RWPE1 (cell line): ENCODE measurements around the gene DUSP9.

Source experiments
- CTCF ChIA-PET: fragments of 350-600 bp; sonication (Branson Sonifier 250); formaldehyde crosslinking; extraction: SDS; loops from one replicate; lab custom pipeline; 2021; lab: Yijun Ruan, JAX
- POLR2A ChIA-PET: fragments of 400-600 bp; formaldehyde crosslinking; extraction: SDS; loops from one replicate; lab custom pipeline; 2020; ENCODE audit warnings: antibody characterized with exemption; ENCODE audit not compliant: low non-redundant PET; lab: Yijun Ruan, JAX
- DNase-seq: peaks from one replicate; pipeline ENCODE4 v3.0.0; 2012; ENCODE audit warnings: low spot score
- H3K27ac ChIP-seq: fragments of 450-650 bp; 2 replicates; pipeline ENCODE4 v1.5.1; 2017
- CTCF ChIP-seq: fragments of 450-650 bp; conservative IDR thresholded peaks from 2 replicates; pipeline ENCODE4 v1.5.1; 2017; ENCODE audit warnings: low read depth, mild to moderate bottlenecking

DUSP9 gene

GRCh38 chrX:153639177-153640044, 7.6 kb upstream of the DUSP9 start:
- no peak for TF ChIP-seq CTCF
- POLR2A ChIA-PET: no interaction called here
- H3K27ac ChIP-seq: no peak overlapping the region
- no peak for DNase-seq
- CTCF ChIA-PET: no interaction called here

- ChIA-PET POLR2A (no interaction called here), CTCF (interaction anchor here (0.6 kb wide), 1 partner anchor 211 kb away, joined by 3 read pairs; no protein-coding TSS in a partner anchor)
- TF ChIP-seq CTCF: no peak
- no peak overlapping the region for H3K27ac ChIP-seq
- DNase-seq: no peak
Observed at GRCh38 chrX:153640045-153640686, 6.8 kb upstream of the DUSP9 start.

GRCh38 chrX:153640736-153641575, 6.0 kb upstream of the DUSP9 start:
- H3K27ac ChIP-seq: no peak overlapping the region
- POLR2A ChIA-PET: no interaction called here
- CTCF ChIA-PET: interaction anchor here (0.6 kb wide), 1 partner anchor 210 kb away, joined by 3 read pairs; no protein-coding TSS in a partner anchor
- DNase-seq: no peak
- no peak for TF ChIP-seq CTCF

- CTCF ChIA-PET: no interaction called here
- TF ChIP-seq CTCF: no peak
- no peak overlapping the region for H3K27ac ChIP-seq
- POLR2A ChIA-PET: no interaction called here
- no peak for DNase-seq
Observed at GRCh38 chrX:153641627-153642026, 5.4 kb upstream of the DUSP9 start.

GRCh38 chrX:153642051-153642654, 4.8 kb upstream of the DUSP9 start:
- no peak for DNase-seq
- ChIA-PET CTCF (no interaction called here), POLR2A (no interaction called here)
- H3K27ac ChIP-seq: no peak overlapping the region
- TF ChIP-seq CTCF: no peak
